OCI-LY1 (cell line): Measurements from ENCODE around the gene DLEC1.

Source experiments
- H2AFZ ChIP-seq: fragments of 200-600 bp; sonication (generic), shearing (Covaris generic); 2 replicates; pipeline ENCODE4 v1.6.0; 2014; ENCODE audit warnings: antibody characterized with exemption, mild to moderate bottlenecking, low read length
- H3F3A ChIP-seq: fragments of 200-600 bp; sonication (generic), shearing (Covaris generic); 2 replicates; pipeline ENCODE4 v1.6.0; 2014; ENCODE audit warnings: mild to moderate bottlenecking, antibody characterized with exemption, low read length, moderate library complexity; ENCODE audit not compliant: insufficient read depth
- H3K27ac ChIP-seq: fragments of 200-600 bp; sonication (generic); 2 replicates; pipeline ENCODE4 v1.5.1; 2014; ENCODE audit warnings: low read length, mixed run types, mild to moderate bottlenecking, low read depth; ENCODE audit not compliant: poor library complexity, severe bottlenecking
- H3K27me3 ChIP-seq: fragments of 200-600 bp; sonication (generic); 2 replicates; pipeline ENCODE4 v1.6.0; 2014; ENCODE audit warnings: antibody characterized with exemption, mild to moderate bottlenecking, low read length, moderate library complexity; ENCODE audit not compliant: insufficient read depth
- H3K36me3 ChIP-seq: fragments of 200-600 bp; sonication (generic); 2 replicates; pipeline ENCODE4 v1.6.1; 2014; ENCODE audit warnings: mild to moderate bottlenecking, antibody characterized with exemption, low read length, moderate library complexity, mixed read lengths; ENCODE audit not compliant: insufficient read depth
- H3K4me1 ChIP-seq: fragments of 200-600 bp; sonication (generic); 2 replicates; pipeline ENCODE4 v1.5.1; 2014; ENCODE audit warnings: mild to moderate bottlenecking, low read length, moderate library complexity; ENCODE audit not compliant: insufficient read depth, severe bottlenecking
- H3K4me2 ChIP-seq: fragments of 200-600 bp; sonication (generic), shearing (Covaris generic); 2 replicates; pipeline ENCODE4 v1.6.1; 2014; ENCODE audit warnings: low read length
- H3K4me3 ChIP-seq: fragments of 200-600 bp; sonication (generic); 2 replicates; pipeline ENCODE4 v1.5.1; 2014; ENCODE audit warnings: low read length, low read depth, mild to moderate bottlenecking, mixed read lengths; ENCODE audit not compliant: poor library complexity, severe bottlenecking
- H3K79me2 ChIP-seq: fragments of 200-600 bp; shearing (Covaris generic); 2 replicates; pipeline ENCODE4 v1.6.1; 2016; ENCODE audit warnings: mixed run types, low read length, mixed read lengths; ENCODE audit not compliant: insufficient read depth
- H3K9ac ChIP-seq: fragments of 200-600 bp; sonication (generic), shearing (Covaris generic); 2 replicates; pipeline ENCODE4 v1.6.1; 2014; ENCODE audit warnings: mild to moderate bottlenecking, low read length, mixed read lengths
- H3K9me2 ChIP-seq: fragments of 200-600 bp; sonication (generic), shearing (Covaris generic); 2 replicates; pipeline ENCODE4 v1.6.1; 2014; ENCODE audit warnings: low read depth, mild to moderate bottlenecking, low read length, mixed read lengths
- H3K9me3 ChIP-seq: fragments of 200-600 bp; shearing (Covaris generic); 2 replicates; pipeline ENCODE4 v1.6.1; 2014; ENCODE audit warnings: low read length, mixed read lengths
- H4K20me1 ChIP-seq: fragments of 200-600 bp; sonication (generic), shearing (Covaris generic); 2 replicates; pipeline ENCODE4 v1.6.0; 2016; ENCODE audit warnings: mild to moderate bottlenecking, low read length; ENCODE audit not compliant: insufficient read depth
- EZH2 ChIP-seq: fragments of 200-600 bp; sonication (generic), shearing (Covaris generic); IDR thresholded peaks from 2 replicates; pipeline ENCODE4 v1.8.0; 2017; ENCODE audit warnings: borderline replicate concordance, mixed run types, mild to moderate bottlenecking, antibody characterized with exemption, low read length, moderate library complexity, mixed read lengths
- TF ChIP-seq, protein P1 (sequence below): fragments of 200-600 bp; sonication (generic), shearing (Covaris generic); IDR thresholded peaks from 2 replicates; pipeline ENCODE4 v1.5.1; 2017; ENCODE audit warnings: mild to moderate bottlenecking, antibody characterized with exemption, low read length, moderate library complexity, mixed read lengths

The DLEC1 gene

DNA sequence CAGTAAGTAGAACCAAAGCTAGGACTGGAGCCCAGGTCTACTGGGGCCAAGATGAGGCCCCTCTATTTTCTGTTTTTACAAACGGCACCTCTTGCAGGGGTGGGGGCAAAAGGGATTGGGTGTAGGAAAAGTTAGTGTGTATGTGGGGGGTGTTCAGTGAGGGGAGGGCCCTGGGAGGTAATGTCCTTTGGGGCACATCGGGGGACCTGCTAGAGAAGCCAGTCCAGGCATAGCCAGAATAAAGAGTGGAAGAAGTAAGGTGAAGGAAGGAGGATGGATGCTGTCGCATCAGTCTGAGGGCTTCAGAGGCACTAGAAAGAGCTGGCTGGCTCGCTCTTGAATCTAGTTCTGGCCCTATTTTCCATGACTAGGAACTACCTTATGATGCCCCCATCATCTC lies 12.2 kb upstream of the DLEC1 start:
- H3K9me3 ChIP-seq: no peaks in the 10 kb centered on the region
- H3K9me2 ChIP-seq: no peaks in the 10 kb centered on the region
- no peak overlapping the region for H3K27ac ChIP-seq
- H3F3A ChIP-seq: no peaks in the 10 kb centered on the region
- H3K9ac ChIP-seq: no peak overlapping the region
- peaks cover 8% of the 10 kb centered on the region for H3K27me3 ChIP-seq
- H2AFZ ChIP-seq: no peak overlapping the region
- H3K4me1 ChIP-seq: peaks cover 20% of the 10 kb centered on the region
- no peaks in the 10 kb centered on the region for H3K79me2 ChIP-seq
- no peaks in the 10 kb centered on the region for H3K36me3 ChIP-seq
- no peak overlapping the region for H3K4me3 ChIP-seq
- no peaks in the 10 kb centered on the region for H4K20me1 ChIP-seq
- TF ChIP-seq, protein P1, sequence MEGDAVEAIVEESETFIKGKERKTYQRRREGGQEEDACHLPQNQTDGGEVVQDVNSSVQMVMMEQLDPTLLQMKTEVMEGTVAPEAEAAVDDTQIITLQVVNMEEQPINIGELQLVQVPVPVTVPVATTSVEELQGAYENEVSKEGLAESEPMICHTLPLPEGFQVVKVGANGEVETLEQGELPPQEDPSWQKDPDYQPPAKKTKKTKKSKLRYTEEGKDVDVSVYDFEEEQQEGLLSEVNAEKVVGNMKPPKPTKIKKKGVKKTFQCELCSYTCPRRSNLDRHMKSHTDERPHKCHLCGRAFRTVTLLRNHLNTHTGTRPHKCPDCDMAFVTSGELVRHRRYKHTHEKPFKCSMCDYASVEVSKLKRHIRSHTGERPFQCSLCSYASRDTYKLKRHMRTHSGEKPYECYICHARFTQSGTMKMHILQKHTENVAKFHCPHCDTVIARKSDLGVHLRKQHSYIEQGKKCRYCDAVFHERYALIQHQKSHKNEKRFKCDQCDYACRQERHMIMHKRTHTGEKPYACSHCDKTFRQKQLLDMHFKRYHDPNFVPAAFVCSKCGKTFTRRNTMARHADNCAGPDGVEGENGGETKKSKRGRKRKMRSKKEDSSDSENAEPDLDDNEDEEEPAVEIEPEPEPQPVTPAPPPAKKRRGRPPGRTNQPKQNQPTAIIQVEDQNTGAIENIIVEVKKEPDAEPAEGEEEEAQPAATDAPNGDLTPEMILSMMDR: no peak
- TF ChIP-seq EZH2: no peak
- H3K4me2 ChIP-seq: no peak overlapping the region

DNA sequence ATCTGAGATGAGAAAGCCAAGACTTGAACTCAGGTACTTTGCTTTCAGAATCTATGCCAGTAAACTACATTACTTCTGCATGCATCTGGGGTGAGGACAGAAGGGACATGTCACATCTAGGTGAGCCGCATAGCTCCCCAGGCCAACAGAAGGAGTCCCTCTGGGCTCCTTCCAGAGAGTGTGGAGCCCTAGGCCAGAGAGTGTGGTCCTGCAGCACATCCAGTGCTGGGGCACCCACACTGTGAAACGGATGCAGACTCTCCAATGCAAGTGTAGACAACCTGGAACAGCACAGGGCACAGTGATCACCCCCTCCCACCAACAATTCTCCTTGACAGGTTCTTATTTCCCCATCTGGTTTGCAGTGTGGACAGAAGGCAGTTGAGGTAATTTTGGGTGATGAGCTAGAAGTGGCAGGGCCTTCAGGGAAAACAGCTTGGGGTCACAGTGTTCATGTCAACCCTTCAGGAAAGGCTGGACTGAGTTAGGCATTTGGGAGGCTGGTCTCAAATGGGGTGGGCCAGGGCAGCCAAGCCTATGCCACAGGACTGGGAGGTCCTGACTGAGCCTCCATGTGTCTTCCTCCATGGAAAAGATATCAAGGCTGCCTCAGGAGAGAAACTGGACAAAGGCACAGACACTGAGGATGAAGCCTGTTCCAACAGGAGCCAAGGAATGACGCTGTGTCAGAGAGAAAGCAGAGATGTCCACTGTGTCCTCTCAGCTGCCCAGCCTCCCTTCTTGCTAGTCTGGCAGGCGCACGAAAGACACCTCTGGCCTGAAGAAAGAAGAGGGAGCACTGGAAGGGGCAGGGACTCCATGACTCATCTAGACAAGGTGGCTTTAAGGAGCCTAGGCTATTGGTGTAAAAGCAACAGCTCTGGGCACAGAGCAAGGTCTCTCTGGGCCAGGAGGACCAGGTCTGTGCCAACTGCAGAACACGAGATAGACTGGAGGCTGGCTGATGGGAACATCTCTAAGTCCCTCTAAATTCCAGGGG lies 11.2 kb upstream of the DLEC1 start:
- TF ChIP-seq EZH2: no peak
- TF ChIP-seq, protein P1: no peak
- Histone ChIP-seq H3K36me3 (no peaks in the 10 kb centered on the region), H3K4me3 (no peak overlapping the region), H3K27ac (no peak overlapping the region), H4K20me1 (no peaks in the 10 kb centered on the region), H2AFZ (no peak overlapping the region), H3K9me3 (no peaks in the 10 kb centered on the region), H3K9me2 (no peaks in the 10 kb centered on the region), H3K79me2 (no peaks in the 10 kb centered on the region), H3F3A (no peaks in the 10 kb centered on the region), H3K27me3 (peaks cover 8% of the 10 kb centered on the region), H3K4me2 (no peak overlapping the region), H3K4me1 (peaks cover 20% of the 10 kb centered on the region), H3K9ac (no peak overlapping the region)

DNA sequence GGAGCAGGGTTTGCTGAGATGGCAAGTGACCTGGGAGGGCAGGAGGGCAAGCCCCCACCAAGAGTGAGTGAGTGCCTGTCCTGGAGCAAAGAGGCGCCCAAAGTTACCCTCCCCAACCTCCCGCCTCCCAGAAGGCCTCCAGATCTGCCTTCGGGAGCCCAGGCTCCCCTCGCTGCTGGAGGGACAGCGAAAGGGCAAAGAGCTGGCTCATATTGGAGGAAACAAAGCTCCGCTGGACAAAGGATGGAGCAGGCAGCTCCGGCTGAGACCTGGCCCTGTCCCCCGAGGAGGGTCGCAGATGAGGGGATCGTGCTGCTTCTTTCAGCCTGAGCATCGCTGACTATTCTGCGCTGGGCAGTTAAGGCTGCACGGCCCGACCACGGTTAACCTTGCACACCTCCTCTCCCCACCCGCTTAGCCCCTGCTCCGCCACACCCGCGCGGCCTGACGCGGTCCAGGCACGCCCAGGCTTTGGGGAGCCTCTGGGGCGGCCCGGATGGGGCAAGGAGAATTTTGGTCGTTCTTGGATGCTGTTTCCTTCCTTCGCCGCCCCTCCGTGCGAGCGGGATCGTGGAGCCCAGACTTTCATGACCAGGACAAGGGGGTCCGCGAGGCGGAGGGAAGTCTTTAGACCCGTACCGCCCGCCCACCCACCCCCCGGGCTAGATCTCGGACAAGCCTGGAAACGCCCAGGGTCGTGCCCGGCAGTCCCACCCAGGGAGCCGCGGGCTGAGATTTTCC lies 10.2 kb upstream of the DLEC1 start:
- H3K36me3 ChIP-seq: no peaks in the 10 kb centered on the region
- H2AFZ ChIP-seq: no peak overlapping the region
- H3K9me2 ChIP-seq: no peaks in the 10 kb centered on the region
- H3K27ac ChIP-seq: no peak overlapping the region
- H3K27me3 ChIP-seq: peaks cover 8% of the 10 kb centered on the region
- H3K4me3 ChIP-seq: no peak overlapping the region
- H3K4me2 ChIP-seq: no peak overlapping the region
- TF ChIP-seq, protein P1: no peak
- TF ChIP-seq EZH2: no peak
- H3K9ac ChIP-seq: no peak overlapping the region
- no peaks in the 10 kb centered on the region for H4K20me1 ChIP-seq
- no peaks in the 10 kb centered on the region for H3K79me2 ChIP-seq
- no peaks in the 10 kb centered on the region for H3K9me3 ChIP-seq
- no peaks in the 10 kb centered on the region for H3F3A ChIP-seq
- peaks cover 13% of the 10 kb centered on the region for H3K4me1 ChIP-seq
